ENCODE data around the gene MAD1L1.
"Not testable (repeated sequence)": the region's sequence is repeated elsewhere in the genome, so short reads cannot be mapped to it uniquely, and the experiment has no call there.

The MAD1L1 gene

DNA sequence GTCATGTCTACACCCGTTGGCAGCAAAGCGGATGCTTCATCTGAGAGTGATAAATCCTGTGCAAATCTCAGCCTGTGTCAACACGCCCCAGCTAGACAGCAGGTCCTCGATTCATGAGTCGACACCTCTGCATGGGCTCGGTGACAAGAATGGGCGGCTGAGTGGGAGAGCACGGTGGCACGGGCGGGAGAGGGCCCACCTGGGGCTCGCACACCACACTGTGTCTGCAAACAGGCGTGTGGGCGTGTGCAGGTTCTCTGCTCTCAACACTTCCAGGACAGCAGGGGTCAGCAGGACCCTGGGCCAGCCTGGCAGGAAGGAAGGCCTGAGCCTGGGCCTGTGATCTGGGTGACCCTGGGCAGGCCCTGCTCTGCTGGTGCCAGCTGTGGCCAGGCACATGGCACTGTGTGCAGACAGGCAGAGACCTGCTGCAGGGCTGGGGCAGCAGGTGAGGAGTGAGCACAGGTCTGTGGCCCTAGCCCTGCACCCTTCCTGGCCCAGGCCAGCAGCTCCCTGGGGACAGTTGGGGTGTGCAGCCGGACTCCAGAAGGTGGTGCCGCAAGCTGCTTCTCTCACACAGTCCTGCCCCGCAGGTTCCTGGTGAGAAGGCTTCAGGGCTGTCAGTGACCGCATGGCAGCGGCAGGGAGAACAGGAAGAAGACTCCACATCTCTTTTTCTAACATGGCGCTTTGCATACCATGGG, 346.2 kb downstream of the MAD1L1 start:
- DNase-seq, result no peak

DNA sequence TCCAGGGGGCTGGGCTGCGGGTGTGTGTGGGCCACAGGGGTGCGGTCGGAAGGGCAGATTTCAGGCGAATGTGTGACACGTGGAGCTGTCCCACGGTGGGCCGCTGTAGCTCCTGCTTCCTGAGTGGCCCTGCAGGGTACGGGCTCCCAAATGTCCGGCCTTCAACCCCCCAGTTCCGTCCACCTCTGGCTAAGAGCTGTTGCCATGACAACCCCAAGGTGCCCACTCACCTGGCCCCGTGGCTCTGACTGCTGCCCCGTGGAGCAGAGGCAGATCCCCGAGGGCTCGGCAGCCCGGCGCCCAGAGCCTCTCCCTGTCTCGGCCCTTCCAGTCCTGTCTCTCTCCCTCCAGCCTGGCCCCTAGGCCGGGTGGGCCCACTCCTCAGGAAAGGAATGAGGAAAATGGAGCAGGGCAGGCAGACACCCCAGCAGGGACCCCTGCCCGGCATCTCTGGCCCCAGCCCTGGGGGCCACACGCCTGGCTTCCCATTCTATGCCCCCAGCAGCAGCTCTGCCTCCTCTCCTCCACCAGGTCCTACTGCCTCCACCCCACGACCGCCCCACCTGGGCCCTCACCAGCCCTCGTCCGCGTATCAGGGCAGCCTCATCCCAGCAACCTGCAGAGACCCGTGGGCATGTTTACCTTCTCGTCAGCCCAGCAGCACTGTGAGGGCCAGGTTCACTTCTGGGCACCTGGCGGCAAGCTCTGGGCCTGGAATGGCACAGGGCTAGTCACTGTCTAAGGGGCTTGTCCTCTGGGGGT, 347.1 kb downstream of the MAD1L1 start:
- DNase-seq, result no peak

DNA sequence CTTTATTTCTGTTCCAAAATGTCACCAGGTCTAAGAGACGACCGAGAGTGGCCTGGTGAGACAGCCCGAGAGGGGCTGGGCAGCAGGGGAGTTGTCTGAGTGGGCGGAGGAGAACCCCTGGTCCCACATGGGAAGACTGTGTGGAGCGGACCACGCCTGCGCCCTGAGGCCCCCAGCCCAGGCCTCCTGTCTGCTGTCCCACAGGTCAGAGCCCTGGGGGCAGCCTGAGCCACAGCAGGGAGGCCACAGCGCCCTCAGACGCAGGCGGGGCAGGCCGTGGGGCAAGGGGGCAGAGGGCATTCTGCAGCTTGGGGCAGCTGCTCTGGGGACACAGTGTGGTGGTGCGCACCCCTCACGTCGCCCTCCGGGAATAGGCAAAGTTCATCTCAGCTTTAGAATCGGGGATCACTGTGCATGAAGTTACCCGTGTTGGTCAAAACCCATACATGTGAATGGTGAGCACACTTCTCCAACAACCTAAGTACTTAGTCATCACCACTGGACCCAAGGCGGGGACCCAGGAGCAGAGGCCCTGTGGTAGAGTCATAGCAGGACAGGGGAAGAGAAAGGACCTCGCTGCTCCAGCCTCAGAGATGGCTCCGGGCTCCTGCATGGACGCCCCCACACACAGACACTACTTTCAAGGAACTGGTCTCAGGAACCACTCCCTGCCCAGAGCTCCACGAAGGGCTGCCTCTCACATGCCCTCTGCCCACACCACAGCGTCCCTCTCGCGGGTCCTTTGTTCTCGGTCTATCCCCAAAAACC, 348.0 kb downstream of the MAD1L1 start:
- no peak for DNase-seq

DNA sequence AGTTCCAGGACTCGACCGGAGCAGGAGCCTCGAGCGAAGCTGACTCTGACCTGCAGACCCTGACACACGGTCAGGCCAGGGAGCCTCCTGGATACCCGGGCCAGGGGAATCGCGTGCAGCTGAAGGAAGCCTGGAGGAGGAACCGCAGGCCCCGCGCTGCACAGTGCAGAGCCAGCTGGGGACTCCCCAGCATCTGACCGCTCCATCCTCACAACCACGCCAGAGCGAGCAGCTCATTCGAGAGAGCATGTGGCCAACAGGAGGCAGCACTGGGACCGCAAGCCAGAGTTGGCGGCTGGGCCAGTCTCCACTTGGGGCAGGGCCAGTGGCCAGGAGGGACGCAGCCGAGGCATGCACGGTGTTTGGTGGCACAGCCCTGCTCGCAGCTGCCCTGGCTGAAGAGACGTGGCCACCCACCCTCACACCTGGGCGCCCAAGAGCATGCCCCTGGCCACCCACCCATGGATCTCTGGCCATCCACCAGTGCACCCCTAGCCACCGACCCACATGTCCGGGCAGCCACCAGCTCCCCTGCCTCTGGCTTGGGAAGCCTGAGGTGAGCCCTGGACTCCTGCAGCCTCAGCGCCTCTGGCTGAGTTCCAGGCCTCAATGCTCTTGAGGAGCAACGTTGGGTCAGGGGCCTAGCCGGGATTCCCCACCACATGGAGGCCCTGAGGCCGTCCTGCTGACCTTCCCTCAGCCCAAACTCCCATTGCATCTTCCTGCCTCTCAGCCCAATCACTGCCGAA, 348.7 kb downstream of the MAD1L1 start:
- no peak for DNase-seq

DNA sequence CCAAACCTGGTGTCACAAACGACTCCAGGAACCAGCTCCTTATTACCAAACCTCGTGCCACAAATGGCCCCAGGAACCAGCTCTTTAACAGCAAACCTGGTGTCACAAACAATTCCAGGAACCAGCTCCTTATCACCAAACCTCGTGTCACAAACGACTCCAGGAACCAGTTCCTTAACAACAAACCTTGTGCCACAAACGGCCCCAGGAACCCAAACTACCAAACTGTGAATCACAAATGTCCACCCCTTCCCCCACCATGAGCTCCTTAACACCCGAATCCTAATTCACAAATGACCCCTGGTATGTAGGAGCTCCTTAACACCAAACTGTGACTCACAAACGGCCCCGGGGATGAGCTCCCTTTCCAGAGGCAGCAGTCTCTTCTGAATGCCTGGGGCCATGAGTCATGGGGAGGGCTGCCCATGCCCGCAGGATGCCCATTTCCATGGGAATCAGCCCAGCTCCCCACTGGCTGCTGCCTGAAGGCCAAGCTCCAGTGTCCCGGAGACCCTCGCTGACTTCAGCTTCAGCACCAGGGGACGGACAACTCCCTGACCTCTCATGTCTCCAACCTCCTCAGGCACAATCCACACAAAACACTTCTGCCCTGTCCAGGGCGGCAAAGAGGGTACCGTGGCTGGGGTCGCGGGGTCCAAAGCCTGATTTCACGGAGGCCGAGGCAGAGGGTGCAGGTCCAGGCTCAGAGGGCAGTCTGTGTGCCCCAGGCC, 349.5 kb downstream of the MAD1L1 start:
- DNase-seq, result no peak

DNA sequence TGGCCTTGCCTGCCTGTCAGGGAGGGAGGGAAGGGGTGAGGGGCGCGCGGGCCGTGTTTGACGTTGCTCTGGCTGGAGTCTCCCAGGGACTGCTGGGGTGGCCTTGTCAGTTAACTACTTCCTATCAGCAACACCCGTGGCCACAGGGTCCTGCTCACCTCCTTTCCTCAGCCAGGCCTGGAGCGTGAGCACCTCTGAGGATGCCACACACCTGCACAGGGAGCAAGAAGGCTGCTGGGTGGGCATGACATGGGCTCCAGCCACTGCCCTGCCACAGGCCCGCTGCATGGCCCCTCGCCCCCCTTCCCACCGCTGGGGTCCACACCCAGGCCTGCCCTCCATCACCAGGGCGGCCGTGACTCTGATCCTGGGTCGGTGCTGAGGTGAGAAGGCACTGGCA, 350.3 kb downstream of the MAD1L1 start:
- DNase-seq, result no peak

DNA sequence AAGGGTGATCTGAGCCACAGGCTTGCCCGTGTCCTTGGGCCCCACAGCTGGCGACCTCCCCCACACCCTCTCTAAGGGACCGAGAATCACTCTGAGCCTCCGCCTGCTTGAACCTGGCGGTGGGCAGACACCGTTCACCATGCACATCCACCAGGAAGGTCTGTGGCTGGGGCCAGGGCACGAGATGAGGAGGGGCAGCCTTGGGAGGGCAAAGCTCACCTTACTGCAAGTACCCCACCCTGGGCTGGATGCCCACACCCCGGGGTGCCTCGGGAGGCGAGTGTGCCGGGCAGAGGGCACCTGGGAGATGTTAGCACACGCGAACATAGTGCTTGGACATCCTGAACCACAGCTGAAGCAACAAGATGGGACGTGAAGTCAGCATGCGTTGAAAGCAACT, 350.8 kb downstream of the MAD1L1 start:
- no peak for DNase-seq

DNA sequence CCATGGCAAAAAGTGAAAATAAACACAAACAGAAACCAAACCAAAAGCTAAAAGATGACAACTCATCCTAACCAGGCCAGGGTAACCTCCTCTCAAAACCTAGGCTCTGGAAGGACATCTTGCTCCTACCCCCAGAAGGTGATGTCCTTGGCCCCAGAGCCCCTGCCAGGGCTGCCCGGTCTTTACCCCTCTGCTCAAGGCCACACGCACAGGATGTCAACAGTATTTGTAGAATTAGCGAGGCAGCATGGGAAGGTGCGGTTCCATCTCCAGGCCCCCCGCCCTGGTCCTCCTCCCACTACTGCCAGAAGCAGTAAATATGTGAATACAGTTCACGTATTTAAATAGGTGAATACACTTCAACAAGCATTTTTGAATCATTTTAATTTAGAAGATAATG, 356.1 kb downstream of the MAD1L1 start:
- not testable (repeated sequence) for DNase-seq

DNA sequence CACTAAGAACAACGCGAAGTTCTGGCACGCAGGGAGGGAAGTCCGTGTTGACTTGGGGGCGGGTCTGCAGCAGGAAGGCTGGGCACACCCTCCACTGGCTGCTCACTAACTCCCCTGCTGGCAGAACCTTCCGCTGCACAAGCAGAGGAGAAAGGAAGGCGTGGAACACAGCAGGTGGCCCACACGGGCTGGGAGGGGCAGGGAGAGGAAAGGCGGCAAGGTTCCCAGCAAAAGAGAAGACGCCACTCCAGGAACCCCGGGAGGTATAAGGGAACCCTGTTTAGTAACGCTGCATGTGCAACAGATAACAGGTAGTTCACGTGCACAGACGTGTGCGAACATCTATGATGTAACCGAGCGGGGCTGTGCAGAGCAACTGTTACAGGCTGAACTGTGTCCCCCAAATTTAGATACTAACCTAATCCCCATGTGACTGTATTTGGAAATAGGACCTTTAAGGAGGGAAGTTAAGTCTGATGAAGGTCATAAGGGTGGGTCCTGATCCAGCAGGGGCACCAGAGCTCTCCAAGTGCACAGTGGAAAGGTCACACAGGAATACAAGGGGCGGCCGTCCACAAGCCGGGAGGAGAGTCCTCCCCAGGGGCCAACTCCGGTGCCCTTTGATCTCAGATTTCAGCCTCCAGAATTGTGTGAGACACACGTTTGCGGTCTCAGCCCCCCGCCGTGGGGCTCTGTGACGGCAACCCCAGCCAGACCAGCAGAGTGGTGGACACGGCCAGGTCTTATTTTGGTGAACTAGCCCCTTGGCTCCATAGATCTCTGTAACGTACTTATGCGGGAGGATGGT, 357.1 kb downstream of the MAD1L1 start:
- DNase-seq, result not testable (repeated sequence)

DNA sequence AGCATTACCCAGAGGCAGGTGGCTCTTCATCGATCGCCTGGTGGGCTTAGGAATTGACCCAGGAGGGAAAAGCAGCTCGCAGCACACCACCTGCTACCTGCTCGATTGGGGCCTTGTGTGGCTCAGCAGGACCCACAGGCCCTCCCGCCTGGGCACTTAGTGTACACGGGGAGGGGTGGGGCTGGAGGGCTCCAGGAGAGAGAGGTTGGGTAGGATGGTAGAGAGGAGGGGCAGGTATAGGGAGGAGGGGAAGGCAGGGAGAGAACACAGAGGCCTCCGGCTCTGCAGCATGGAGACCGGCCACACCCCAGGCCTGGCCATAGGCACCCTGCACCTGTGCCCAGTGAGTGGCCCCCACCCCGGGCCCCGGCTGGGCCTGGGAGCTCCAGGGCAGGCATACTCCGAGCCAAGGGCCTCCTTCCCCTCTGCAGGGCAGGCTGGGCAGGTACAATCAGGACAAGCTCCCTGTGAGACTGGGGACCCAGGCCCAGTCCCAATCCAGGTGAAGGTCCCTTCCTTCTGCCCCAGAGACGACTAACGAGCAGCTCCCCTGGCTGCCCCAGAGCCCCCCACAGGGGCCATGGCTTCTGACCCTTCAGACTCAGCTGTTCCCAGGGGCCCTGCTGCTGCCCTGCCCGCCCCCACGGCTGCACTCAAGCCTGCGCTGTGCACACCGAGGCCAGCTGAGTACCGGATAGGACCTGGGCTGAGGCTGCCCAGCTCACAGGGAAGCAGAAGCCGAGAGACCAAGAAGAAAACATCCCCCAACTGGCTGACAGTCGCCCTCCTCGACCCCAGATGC, 358.0 kb downstream of the MAD1L1 start:
- DNase-seq, result not testable (repeated sequence)

DNA sequence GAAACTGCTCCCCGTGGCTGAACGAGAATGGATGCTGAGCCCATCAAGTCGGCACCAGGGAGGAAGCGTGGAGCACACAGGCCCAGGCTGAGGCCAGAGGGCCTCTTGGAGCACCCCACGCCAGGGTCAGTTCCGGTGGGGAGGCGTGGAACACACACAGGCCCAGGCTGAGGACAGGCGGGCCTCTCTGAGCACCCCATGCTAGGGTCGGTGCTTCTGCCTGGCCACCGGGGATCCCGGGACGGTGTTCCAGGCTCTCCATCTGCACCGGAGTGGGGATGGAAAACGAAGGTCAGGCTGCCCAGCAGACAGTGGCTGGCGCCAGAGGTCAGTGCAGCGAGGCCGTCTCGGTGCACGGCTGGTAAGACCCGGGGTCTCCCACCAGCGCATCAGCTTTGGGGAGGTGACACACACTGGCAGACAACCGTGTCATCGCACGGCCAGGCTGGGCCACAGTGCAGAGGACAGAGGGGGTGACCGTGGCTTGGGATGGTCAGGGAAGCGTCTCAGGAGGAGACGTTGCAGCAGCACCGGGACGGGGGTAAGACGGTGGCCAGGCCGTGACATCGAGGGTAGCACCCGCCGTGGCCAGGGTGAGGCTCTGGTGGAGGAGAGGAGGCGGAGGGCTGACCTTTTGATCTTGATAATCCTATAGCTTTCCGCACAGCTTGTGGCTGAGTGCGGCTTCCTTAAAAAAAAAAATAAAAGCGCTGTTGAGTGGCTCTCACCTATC, 358.7 kb downstream of the MAD1L1 start:
- no peak for DNase-seq

DNA sequence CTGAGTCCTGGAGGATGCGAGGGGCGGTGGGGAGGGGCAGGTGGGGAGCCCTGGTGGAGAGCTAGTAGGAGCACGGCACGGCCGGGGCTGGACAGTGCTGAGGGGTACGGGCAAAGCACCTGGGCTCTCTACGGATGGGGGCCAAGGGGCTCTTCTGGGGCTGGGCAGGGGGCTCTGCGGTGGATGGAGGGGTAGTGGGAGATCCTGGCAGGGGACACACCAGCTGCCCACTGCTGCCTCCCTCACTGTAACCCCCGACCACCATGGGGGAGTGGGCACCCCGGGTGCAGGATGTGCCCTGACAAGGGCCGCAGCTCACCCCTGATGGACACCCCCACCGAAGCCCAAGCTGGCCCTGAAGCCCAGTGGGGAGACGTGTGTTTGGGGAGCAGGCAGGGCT, 359.3 kb downstream of the MAD1L1 start:
- no peak for DNase-seq

DNA sequence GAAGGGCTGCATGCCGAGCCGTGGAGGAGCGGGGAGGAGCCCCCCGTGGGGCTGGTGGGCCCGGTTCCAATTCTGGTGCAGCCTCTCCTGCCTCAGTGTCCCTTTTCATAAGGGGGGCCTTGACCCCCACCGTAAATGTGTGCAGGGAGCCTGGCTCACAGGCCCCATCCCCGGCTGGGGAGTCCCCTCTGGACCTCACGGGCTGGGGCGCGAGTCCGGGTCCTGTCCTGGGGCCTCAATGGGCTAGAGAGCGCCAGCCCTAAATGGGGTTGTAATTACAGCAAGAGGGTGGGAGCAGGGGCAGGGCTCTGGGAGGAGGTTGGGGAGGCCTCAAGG, 359.7 kb downstream of the MAD1L1 start:
- DNase-seq, result no peak

DNA sequence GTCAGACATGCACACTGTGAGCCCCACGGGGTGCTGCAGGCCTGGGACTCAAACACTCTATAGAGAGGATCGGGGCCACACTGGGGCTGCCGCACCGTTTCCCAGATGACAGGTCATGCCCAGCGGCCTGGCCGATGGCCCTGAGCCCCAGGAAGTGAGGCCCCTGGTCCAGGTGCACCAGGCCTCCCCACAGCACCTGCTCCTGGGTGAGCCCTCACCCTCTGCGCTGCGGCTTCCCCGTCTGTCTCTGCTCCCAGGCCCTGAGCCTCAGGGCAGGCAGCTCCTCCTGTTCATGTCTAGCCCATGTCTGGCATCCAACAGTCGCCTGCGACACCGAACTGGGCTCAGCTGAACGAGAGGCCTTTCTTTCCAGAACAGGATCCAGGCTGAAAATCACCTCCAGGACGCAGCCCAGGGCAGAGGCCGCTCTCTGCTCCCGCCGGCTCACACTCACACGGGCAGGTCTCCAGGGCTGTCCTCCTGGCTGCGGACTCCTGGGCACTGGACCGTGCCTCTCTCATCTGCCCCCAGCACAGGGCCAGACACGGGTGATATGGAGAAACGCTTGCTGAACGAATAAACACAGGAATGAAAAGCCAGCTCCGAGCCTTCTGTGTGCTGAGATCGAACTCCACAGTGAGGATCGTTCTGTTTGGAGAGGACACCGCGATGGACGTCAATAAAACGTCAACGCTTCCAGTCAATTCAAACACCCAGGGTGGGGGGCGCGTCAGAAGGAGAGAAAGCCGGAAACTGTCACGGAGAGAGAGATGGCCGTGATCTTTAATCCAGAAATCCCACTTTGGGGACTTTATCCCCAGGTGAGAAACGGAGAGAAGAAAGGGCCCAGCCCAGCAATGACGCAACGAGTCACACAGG, 360.3 kb downstream of the MAD1L1 start:
- DNase-seq, result no peak

DNA sequence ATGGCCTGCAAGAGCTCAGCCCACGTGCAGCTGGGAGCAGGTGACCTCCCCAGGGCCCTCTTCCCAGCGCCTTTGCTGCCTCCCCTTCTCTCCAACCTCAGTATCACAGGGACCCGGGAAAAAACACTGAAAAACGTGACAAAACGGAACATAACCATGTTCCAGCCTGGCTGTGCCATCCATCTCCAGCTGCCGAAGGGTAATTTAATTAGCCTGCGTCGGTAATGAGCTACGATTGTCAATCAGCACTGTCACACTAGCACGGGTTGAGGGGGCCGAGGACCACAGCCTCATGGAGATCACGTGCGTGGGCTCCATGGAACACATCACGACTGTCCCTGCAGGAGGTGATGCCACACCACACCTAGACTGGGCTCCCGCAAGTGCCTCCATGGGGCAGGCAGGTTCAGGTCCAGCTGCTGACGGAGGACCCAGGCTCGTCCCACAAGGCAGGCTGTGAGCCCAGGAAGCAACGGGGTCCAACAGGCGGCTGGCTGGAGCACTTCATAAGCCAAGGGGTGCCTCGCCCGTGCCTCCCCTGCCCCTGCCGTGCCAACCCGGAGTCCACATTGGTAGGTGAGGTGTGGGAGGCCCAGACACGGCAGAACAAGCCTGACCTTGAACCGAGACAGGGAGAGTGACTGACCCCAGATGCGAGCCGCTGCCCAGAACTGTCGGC, 363.2 kb downstream of the MAD1L1 start:
- no peak for DNase-seq

DNA sequence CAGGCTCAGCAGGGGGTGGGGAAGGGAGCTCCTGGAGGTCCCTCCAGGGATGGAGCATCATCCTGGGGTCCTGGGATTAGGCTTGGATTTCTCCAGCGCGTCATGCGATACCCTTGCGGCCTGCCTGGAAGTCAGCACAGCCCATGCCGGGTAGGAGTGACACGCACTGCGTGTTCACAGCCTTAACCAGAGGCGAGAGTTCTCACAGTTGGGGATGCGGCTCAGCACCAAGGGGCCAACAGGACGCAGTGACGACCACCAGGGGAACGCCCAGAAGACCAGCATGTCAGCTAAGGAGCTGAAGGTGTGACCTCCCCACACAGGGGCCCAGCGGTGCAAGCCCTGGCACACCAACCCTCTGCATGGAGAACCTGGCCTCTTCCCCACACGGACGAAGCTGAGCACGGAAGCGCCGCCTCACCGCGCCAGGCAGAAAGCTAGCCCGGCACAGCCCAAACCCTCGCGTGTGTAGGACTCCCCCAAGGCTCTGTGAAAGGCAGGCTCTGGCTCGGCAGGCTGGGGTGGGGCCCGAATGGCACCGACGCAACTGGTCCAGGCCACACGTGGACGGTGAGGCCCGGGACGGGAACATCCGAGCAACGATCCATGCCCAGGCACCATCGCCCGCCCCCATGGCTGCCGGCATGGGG, 364.1 kb downstream of the MAD1L1 start:
- no peak for DNase-seq

DNA sequence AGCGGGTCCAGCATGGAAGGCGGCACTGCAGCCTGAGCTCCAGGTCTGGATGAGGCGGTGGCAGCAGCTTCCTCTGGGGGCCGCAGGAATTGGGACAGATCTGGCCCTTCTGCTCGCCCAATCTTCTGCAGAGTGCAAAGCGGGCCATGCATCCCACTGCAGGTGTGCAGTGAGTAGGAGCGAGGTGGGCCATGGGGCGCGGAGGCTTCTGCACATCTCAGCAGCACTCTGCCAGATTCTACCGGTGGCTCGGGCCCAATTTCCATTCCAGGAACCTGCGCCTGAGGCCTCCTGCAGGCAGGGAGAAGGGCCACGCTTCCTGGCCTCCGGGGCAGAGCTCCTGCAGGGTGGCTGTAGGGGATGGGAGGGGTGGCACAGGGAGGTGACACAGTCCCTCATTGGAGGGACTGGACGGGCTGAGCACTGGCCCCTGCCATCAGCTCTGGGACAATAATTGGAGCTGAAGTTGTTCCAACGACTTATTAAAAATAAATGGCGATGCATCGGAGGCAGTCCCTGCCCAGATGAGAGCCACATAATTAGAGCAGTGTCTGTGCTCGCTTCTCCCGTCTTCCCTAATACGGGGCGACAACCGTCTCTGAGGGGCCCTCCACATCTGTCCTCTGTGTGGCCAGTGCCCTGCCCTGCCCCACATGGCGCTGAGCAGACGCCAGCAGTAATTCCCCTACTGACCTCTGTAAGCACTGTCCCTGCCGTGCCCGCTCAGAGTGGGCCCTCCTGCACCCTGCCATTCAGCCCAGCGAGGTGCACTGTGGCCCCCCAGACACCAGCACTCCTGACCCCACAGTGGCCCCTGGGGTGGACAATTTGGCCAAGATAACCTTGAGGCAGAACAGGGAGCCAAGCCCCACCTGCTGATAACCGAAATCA, 365.1 kb downstream of the MAD1L1 start:
- no peak for DNase-seq

Data from cerebellar nuclear complex (tissue), 1 donor.